ENCODE data around the gene RGS14. TPM values are rescaled to one million over a fixed set of nuclear protein-coding genes. Genes with fewer than 3 reads are reported as not detected.

RGS14 gene
- total and polyA plus RNA-seq, 4 donors: 9.3 to 32.8 (median 23.1) TPM

- Histone ChIP-seq H3K36me3 (ENCODE audit: control insufficient read depth in 4 of 4, insufficient read depth in 4 of 4, low read length in 4 of 4) (no peaks in the 10 kb centered on the region), H3K4me3 (no peak overlapping the region), H3K9me3 (ENCODE audit: control insufficient read depth in 4 of 4, insufficient read depth in 3 of 4, low read length in 3 of 4) (no peaks in the 10 kb centered on the region), H3K9ac (ENCODE audit: insufficient read depth in 1 of 2, low read length in 2 of 2) (no peak overlapping the region), H3K27ac (ENCODE audit: low read depth in 1 of 2, low read length in 1 of 2) (no peak overlapping the region), H3K4me1 (ENCODE audit: control insufficient read depth in 5 of 5, insufficient read depth in 5 of 5, low read length in 5 of 5) (peaks cover 0 to 6% (median 0%) of the 10 kb centered on the region in 5 donors), H3K27me3 (ENCODE audit: control insufficient read depth in 3 of 3, insufficient read depth in 3 of 3, low read length in 2 of 3) (peaks cover 3 to 12% (median 10%) of the 10 kb centered on the region in 3 donors)
- TF ChIP-seq, protein P1, sequence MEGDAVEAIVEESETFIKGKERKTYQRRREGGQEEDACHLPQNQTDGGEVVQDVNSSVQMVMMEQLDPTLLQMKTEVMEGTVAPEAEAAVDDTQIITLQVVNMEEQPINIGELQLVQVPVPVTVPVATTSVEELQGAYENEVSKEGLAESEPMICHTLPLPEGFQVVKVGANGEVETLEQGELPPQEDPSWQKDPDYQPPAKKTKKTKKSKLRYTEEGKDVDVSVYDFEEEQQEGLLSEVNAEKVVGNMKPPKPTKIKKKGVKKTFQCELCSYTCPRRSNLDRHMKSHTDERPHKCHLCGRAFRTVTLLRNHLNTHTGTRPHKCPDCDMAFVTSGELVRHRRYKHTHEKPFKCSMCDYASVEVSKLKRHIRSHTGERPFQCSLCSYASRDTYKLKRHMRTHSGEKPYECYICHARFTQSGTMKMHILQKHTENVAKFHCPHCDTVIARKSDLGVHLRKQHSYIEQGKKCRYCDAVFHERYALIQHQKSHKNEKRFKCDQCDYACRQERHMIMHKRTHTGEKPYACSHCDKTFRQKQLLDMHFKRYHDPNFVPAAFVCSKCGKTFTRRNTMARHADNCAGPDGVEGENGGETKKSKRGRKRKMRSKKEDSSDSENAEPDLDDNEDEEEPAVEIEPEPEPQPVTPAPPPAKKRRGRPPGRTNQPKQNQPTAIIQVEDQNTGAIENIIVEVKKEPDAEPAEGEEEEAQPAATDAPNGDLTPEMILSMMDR (IDR thresholded peaks at IDR 0.05; ENCODE audit: control extremely low read depth, extremely low read depth): no peak
- DNase-seq (no peak), ATAC-seq (ENCODE audit: insufficient read depth, low FRiP score) (no peak)
- WGBS, 2 donors: 42 to 79% methylated on average over 1 of the region's 1 CpG
Observed at GRCh38 chr5:177393206-177393765, 35.6 kb downstream of the RGS14 start.

GRCh38 chr5:177393990-177394389 is 36.3 kb downstream of the RGS14 start:
- H3K4me3 ChIP-seq: no peak overlapping the region
- H3K27ac ChIP-seq (ENCODE audit: low read depth in 1 of 2, low read length in 1 of 2): no peak overlapping the region
- H3K36me3 ChIP-seq (ENCODE audit: control insufficient read depth in 4 of 4, insufficient read depth in 4 of 4, low read length in 4 of 4): no peaks in the 10 kb centered on the region
- no peak for ATAC-seq (ENCODE audit: insufficient read depth, low FRiP score)
- H3K9me3 ChIP-seq (ENCODE audit: control insufficient read depth in 4 of 4, insufficient read depth in 3 of 4, low read length in 3 of 4): no peaks in the 10 kb centered on the region
- peaks cover 3 to 19% (median 10%) of the 10 kb centered on the region in 3 donors for H3K27me3 ChIP-seq (ENCODE audit: control insufficient read depth in 3 of 3, insufficient read depth in 3 of 3, low read length in 2 of 3)
- peaks cover 0 to 6% (median 0%) of the 10 kb centered on the region in 5 donors for H3K4me1 ChIP-seq (ENCODE audit: control insufficient read depth in 5 of 5, insufficient read depth in 5 of 5, low read length in 5 of 5)
- H3K9ac ChIP-seq (ENCODE audit: insufficient read depth in 1 of 2, low read length in 2 of 2): no peak overlapping the region
- TF ChIP-seq, protein P1 (IDR thresholded peaks at IDR 0.05; ENCODE audit: control extremely low read depth, extremely low read depth): no peak
- 85 to 87% methylated on average over 5 of the region's 5 CpGs for WGBS, 2 donors
- DNase-seq: no peak

GRCh38 chr5:177396078-177396477 is 38.4 kb downstream of the RGS14 start:
- Histone ChIP-seq H3K27ac (ENCODE audit: low read depth in 1 of 2, low read length in 1 of 2) (no peak overlapping the region), H3K36me3 (ENCODE audit: control insufficient read depth in 4 of 4, insufficient read depth in 4 of 4, low read length in 4 of 4) (no peaks in the 10 kb centered on the region), H3K4me3 (no peak overlapping the region), H3K27me3 (ENCODE audit: control insufficient read depth in 3 of 3, insufficient read depth in 3 of 3, low read length in 2 of 3) (peaks cover 3 to 38% (median 26%) of the 10 kb centered on the region in 3 donors), H3K9ac (ENCODE audit: insufficient read depth in 1 of 2, low read length in 2 of 2) (no peak overlapping the region), H3K9me3 (ENCODE audit: control insufficient read depth in 4 of 4, insufficient read depth in 3 of 4, low read length in 3 of 4) (peaks cover 0 to 2% (median 0%) of the 10 kb centered on the region in 4 donors), H3K4me1 (ENCODE audit: control insufficient read depth in 5 of 5, insufficient read depth in 5 of 5, low read length in 5 of 5) (peaks cover 0 to 9% (median 6%) of the 10 kb centered on the region in 5 donors)
- ATAC-seq (ENCODE audit: insufficient read depth, low FRiP score): no peak
- TF ChIP-seq, protein P1 (IDR thresholded peaks at IDR 0.05; ENCODE audit: control extremely low read depth, extremely low read depth): no peak
- WGBS, 2 donors: 54 to 64% methylated on average over 8 of the region's 8 CpGs
- no peak for DNase-seq

GRCh38 chr5:177396807-177397206 is 39.1 kb downstream of the RGS14 start:
- 88 to 96% methylated on average over 10 of the region's 10 CpGs for WGBS, 2 donors
- Histone ChIP-seq H3K9me3 (ENCODE audit: control insufficient read depth in 4 of 4, insufficient read depth in 3 of 4, low read length in 3 of 4) (peaks cover 0 to 2% (median 0%) of the 10 kb centered on the region in 4 donors), H3K4me3 (no peak overlapping the region), H3K4me1 (ENCODE audit: control insufficient read depth in 5 of 5, insufficient read depth in 5 of 5, low read length in 5 of 5) (peaks cover 0 to 9% (median 6%) of the 10 kb centered on the region in 5 donors), H3K9ac (ENCODE audit: insufficient read depth in 1 of 2, low read length in 2 of 2) (no peak overlapping the region), H3K36me3 (ENCODE audit: control insufficient read depth in 4 of 4, insufficient read depth in 4 of 4, low read length in 4 of 4) (no peaks in the 10 kb centered on the region), H3K27me3 (ENCODE audit: control insufficient read depth in 3 of 3, insufficient read depth in 3 of 3, low read length in 2 of 3) (peaks cover 3 to 45% (median 33%) of the 10 kb centered on the region in 3 donors), H3K27ac (ENCODE audit: low read depth in 1 of 2, low read length in 1 of 2) (no peak overlapping the region)
- DNase-seq (no peak), ATAC-seq (ENCODE audit: insufficient read depth, low FRiP score) (no peak)
- TF ChIP-seq, protein P1 (IDR thresholded peaks at IDR 0.05; ENCODE audit: control extremely low read depth, extremely low read depth): no peak

Measured in lung (tissue), 12 donors.